Ecto neural progenitor cell (in vitro differentiated cells): ENCODE results near the gene OR51D1.

Experiments
- DNase-seq: peaks from one replicate; pipeline ENCODE4 v3.0.0-alpha.2; 2018; ENCODE audit warnings: low spot score

Gene OR51D1

DNA sequence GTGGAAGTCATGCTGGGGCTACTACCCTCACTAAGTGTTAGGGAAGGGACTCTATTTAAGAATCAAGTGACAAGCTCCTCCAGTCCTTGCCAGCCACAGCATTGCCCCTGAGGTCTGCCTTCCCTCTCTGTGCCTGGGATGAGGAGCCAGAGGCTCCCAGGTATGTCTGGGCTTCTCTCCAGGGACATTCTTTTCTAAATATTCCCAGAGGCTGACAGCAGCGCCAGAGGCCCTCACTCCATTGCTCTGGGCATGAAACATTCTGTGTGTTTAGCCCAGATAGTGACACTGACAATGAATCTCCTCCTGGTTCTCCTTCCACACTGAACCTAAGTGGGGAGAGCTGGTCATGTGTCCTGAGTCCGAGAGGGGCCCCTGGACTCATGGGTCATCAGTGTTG, 8.7 kb downstream of the OR51D1 start:
- DNase-seq = no peak

- no peak for DNase-seq
Observed at GRCh38 chr11:4647766-4648165, 10.5 kb downstream of the OR51D1 start.

DNA sequence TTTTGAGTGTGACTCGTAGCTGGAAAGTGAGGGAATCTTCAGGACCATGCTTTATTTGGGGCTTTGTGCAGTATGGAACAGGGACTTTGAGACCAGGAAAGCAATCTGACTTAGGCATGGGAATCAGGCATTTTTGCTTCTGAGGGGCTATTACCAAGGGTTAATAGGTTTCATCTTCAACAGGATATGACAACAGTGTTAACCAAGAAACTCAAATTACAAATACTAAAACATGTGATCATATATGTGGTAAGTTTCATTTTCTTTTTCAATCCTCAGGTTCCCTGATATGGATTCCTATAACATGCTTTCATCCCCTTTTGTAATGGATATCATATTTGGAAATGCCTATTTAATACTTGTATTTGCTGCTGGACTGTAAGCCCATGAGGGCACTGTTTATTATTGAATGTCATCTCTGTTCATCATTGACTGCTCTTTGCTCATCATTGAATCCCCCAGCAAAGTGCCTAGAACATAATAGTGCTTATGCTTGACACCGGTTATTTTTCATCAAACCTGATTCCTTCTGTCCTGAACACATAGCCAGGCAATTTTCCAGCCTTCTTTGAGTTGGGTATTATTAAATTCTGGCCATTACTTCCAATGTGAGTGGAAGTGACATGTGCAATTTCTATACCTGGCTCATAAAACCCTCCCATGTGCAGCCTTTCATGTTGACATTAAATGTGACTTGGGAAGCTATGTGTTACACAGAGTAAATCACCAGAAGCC, 17.5 kb downstream of the OR51D1 start:
- no peak for DNase-seq

- DNase-seq = no peak
Observed at GRCh38 chr11:4658629-4659445, 21.6 kb downstream of the OR51D1 start.

DNA sequence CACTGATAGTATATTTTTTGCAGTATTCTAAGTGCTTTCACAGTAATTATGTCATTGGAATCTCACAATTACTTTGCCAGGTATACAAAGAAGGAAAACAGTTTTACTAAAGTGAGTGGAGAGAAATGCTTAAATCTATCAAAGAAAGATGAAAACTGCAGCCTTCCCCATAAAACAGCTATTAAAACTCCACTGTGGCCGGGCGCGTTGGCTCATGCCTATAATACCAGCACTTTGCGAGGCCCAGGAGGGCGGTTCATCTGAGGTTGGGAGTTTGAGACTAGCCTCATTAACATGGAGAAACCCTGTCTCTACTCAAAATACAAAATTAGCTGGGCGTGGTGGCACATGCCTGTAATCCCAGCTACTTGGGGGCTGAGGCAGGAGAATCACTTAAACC, 25.6 kb downstream of the OR51D1 start:
- DNase-seq = no peak

- DNase-seq = no peak
Observed at GRCh38 chr11:4664183-4664582, 26.9 kb downstream of the OR51D1 start.

DNA sequence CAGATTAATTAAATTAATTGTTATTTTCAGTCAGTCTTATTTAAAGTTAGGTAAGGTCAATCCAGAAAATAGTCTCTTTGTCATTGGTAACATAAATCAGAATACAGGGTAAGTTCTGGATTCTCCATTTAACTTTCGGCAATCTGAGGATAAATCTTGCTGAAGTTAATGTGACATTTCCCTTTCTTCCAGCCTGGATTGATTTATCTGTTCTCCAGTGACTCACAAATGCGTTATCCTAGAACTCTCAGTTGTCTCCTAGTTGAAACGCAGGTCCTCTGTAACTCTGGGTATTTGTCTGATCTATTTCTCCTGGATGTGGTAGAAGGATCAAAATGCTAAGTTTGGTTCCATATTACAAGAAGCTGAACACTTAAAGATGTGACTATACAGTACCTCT, 27.5 kb downstream of the OR51D1 start:
- no peak for DNase-seq

GRCh38 chr11:4665424-4665823, 28.1 kb downstream of the OR51D1 start:
- no peak for DNase-seq

GRCh38 chr11:4671741-4672140, 34.5 kb downstream of the OR51D1 start:
- no peak for DNase-seq

DNA sequence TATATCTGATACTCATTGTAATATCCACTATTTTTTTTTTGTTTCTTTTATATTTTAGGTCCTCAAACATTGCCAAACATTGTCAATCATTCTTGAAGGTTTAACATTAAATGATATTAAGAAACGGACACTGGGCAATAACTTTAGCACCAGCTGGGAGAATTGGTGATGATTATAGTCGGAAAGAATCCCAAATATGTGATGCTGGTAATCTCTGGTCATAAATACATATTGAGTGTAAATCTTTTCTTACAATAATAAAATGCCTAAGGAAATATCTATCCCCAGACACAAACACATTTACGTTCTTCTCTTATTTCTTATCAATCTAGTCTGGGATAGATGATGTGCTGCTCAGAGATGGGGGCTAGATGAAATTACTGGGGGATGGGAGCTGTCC, 35.2 kb downstream of the OR51D1 start:
- no peak for DNase-seq

DNA sequence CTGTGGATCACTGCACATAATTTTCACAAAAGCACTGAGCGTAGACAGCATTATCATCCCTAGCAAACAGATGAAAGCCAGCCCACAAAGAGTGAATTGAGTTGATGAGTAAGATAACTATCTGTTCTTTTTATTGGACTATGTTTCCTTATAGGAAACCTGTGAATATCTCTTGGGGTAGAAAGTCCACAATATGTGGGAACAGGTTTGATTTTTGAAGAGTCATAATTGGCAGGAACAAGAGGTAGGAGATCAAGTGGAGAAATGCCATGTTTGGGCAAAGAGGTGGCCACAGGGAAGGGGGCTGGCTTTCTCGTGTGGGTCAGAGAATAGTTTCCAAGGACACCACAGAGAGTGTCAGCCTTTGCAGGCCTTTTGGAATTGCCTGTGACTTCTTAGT, 36.5 kb downstream of the OR51D1 start:
- DNase-seq = no peak

DNA sequence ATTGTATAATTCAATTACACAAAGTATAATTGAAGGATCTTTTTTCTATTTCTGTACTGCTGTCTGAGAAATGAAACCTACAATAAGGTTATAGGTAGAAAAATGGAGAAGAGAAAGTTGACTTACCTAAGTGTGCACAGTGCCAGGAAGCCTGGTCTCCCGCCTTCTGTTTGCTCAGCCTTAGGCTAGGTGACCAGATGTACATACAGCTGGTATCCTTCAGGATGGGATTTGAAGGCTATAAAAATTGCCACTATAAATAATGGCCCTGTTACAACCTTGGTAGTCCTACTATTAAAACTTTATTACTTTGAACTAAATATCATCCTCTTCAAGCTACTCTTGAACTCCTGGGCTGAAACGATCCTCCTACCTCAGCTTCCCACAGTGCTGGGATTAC, 40.7 kb downstream of the OR51D1 start:
- DNase-seq = no peak

DNA sequence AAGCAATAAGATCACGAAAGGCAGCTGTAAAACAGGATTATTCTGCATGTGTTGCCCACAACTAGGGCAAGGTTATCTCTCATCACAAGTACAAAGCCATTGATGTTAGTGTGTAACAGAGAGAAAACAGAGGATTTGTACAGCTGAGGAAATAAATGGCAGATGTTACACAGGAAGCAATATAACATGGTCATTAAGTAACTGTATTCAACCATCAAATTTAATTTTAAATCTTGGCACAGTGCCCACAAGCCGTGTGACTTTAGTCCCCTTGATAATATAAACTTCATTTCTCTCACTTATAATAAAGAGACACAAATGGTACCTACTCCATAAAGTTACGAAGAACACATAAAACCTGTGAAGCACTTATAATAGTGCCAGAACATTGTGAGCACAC, 43.1 kb downstream of the OR51D1 start:
- DNase-seq = no peak

DNA sequence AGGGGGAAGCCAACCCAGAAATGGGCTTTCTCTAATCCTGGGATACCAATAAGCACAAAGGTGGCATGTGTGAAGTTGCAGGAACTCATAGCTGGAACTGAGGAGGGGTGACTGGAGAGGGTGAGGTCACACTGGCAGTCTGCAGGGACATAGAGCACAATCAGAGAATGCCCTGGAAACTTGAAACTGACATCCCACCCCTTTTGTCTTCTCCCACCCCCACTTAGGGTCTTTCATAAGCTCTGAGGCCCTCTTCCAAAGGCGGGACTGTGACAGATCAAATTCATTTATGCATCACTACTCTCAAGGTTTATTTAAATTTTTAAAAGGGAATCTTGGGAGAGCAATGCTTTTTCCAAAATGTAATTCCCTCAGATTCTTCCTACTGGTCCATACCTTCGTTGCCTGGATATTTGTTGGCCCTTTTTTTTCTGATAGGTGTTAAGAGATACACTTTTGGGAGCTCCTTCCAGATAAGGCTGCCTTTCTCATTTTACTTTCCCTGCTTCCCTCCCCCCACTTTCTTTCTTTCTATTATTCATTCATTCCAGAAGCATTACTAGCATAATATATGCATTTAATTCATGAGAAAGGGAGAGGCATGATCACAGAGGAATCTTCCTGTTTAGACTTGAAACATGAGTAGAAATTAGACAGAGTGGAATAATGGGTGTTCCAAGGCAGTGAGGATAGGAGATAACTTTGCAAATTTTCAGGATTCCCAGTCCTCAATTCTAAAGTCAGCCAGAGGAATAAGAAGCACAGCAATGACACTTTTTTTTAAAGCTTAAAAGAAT, 45.5 kb downstream of the OR51D1 start:
- no peak for DNase-seq

- DNase-seq = no peak
Observed at GRCh38 chr11:4684631-4685285, 47.5 kb downstream of the OR51D1 start.
